Hematopoietic multipotent progenitor cell (in vitro differentiated cells): ENCODE measurements around the gene SLC31A2. TPM values are rescaled to one million over a fixed set of nuclear protein-coding genes. Genes with fewer than 3 reads are reported as not detected.
"Not testable (repeated sequence)": the region's sequence is repeated elsewhere in the genome, so short reads cannot be mapped to it uniquely, and the experiment has no call there.

Source experiments
- DNase-seq, 3 donors: peaks; one replicate each; pipeline ENCODE4 v3.0.0-alpha.2; 2011 to 2015; ENCODE audit warnings: low read depth in 2 of 3, low spot score in 2 of 3
- total RNA-seq: library from RNA; depleted of rRNA; stranded (reverse); fragments of >200 nt; gene quantifications from one replicate; pipeline ENCODE4 v1.2.3, GENCODE V29; 2012

SLC31A2 gene
- total RNA-seq, 1 donor = 15.1 TPM

DNA sequence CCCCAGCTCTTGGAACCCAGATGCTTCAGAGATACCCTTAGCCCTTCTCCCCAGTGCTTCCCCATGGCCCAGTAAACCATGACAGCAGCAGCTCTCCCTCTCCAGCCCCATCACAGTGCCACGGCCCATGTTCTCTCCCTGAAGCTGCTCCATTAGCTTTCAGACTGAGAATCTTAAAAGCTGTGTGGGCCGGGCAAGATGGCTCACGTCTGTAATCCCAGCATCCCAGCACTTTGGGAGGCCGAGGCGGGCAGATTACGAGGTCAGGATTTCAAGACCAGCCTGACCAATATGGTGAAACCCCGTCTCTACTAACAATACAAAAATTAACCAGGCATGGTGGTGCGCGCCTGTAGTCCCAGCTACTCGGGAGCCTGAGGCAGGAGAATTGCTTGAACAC is 1.2 kb upstream of the SLC31A2 start:
- DNase-seq = not testable (repeated sequence)

DNA sequence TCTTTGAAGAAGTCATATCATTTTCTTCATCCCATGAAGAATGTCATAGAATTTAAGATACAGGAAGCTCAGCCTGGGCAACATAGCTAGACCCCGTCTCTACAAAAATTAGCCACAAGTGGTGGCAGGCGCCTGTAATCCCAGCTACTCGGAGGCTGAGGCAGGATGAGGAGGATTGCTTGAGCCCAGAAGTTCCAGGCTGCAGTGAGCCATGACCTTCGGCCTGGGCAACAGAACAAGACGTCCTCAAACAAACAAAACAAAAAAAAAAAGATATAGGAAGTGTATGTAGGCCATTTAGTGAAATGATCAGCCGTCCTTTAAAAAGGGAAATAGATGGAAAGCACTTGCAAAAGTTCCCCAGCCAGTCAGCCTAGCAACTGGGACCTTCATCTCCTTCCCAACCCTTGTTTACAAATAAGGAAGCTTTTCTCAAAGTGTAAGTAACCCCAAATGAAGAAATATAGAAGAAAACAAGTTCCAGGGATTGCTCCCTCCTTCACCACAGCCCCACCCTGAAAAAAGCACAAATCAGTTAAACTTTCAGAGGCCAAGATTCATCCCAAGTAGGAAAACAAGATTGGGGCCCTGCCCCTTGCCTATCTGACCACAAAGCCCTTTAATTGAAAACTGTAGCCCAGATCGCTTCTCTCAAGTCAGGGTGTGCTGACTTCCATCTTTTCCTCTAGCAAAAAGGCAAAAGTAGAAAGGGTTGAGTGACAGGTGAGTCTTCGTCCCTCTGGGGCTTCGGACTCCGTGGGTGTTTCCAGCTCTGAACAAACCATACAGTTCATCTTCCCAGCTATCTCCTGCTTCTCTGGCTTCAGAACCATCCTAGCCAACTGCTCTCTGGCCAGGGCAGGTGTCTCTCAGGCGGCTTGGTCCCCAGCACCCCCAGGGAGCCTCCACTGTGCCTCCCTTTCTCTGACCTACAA is 1.2 kb downstream of the SLC31A2 start:
- no peak for DNase-seq

- no peak for DNase-seq
Measured at GRCh38 chr9:113152699-113153098, 1.9 kb downstream of the SLC31A2 start.

- DNase-seq = no peak
Measured at GRCh38 chr9:113153599-113153998, 2.8 kb downstream of the SLC31A2 start.

GRCh38 chr9:113154471-113154870 is 3.7 kb downstream of the SLC31A2 start:
- DNase-seq = no peak

DNA sequence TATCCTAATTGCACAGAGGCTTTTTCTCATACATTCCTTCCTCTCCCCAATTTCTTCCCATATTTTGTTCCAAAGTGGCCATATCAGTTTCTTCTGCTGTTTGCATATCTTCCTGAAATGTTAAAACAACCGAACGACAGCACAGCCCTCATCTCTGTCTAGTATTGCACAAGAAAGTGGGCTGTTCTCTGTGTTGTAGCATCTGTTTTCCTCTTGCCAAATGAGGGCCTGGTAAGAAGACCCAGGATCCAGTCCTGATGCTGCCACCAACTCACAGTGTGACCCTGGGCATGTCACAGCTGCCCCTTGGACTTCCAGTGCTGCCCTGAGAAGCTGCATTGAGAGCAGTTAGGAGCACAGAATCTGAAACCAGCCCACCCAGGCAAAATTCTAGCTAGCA is 4.1 kb downstream of the SLC31A2 start:
- peak in 1 of 3 donors; percentile 24 for DNase-seq

GRCh38 chr9:113155911-113156588 is 5.2 kb downstream of the SLC31A2 start:
- DNase-seq = peak in 2 of 3 donors; percentile 48 to 85

- DNase-seq = no peak
Measured at GRCh38 chr9:113156880-113157279, 6.1 kb downstream of the SLC31A2 start.

- DNase-seq = no peak
Measured at GRCh38 chr9:113158446-113158845, 7.6 kb downstream of the SLC31A2 start.

GRCh38 chr9:113160571-113160970 is 9.8 kb downstream of the SLC31A2 start:
- no peak for DNase-seq

- DNase-seq = no peak
Measured at GRCh38 chr9:113163001-113163400, 12.2 kb downstream of the SLC31A2 start.

DNA sequence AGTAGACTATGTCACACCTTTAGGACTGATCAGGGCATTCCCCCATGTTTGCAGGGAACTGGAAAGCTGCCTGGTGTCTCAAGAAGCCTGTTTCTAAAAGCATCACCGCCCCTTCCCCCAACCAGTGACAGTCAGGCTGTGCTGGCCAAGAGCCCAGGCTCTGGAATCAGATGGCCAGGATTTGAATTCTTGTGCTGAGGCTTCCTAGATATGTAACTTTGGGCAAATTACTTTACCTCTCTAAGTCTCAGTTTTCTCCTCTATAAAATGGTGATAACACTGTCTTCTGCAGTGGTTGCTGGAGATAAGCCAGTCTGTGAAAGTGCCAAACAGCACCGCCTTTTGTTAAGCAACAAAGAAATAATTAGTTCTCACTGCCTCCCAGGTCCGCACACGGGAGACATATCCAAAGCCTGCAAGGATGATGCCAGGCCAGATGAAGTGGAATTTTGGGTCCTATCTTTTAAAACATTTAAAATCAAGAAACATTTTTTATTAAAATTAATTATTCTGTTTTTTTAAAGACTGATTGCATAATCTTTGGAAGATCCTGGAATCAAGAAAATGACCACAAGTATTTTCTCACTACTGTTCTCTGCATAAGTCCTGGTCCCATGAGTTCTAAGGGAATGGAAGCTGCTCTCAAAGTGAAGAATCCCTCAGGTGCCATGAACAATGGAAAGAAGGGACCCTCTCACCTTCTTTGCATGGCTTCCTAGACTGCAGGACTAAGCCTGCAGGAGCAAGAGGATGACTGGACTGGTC is 13.9 kb downstream of the SLC31A2 start:
- no peak for DNase-seq

DNA sequence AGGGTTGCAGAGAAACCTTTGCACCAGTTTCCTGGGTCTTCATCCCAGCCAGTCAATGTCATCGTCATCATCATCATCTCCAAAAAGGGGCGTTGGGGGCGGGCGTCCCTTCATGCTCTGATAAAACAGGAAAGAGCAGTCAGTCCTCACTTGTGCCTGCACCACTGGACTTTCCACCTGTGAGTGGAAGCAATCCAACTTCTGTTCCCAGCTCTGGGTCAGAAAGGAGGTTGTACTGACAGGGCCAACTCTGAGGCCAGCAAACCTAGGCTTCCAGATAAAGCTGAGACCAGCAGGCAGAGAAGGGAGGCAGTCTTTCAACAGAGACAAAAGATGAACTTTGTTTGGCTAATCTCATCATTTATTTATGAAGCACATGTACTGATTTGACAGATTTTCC is 15.2 kb downstream of the SLC31A2 start:
- no peak for DNase-seq

DNA sequence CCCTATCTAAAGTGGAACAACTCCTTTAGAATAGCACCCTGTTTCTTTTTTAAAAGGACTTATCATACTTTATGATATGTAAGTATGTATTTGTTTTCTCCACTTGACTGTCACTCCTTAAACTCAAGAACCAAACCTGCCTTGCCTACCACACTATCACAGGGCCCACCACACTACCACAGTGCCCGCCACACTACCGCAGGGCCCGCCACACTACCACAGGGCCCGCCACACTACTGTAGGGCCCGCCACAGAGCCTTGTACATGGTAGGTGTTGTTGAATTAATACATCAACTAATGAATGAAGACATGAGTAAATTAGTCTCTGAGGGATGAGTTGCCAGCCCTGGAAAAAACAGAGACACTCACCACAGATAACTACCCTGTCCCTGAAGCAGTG is 18.0 kb downstream of the SLC31A2 start:
- no peak for DNase-seq

DNA sequence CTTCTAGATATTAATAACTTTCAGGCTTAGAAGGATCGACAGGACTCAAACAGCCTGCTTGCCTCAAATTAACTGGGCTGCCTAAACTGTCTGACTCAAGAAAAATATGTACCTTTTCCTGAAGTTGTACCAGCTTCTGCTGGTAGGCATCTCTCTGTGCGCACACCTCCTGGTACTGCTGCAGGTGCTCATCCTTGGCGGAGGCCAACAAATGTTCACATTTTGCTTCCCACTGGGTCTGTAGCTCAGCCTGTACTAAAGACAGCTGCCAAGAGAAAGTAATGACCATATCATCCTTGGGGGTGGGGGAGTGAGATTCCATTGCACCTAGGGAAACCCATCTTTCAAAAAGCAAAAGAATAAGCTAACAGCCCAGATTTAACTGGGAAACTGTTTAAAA is 22.5 kb downstream of the SLC31A2 start:
- no peak for DNase-seq

DNA sequence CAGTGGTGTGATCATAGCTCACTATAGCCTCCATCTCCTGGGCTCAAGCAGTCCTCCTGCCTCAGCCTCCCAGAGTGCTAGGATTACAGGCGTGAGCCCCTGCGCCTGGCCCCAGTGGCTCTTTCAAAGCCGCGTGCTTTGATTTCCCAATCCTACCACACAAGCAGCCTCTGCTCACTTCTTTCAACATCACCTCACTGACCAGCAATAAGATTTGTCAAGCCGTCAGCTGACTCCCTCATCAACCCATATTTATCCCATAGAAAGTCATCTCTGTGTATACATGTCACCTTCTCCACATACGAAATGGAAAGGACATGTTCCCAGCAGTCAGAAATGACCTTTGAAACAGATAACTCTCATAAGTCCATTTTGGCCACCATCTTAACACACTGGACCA is 26.0 kb downstream of the SLC31A2 start:
- no peak for DNase-seq

DNA sequence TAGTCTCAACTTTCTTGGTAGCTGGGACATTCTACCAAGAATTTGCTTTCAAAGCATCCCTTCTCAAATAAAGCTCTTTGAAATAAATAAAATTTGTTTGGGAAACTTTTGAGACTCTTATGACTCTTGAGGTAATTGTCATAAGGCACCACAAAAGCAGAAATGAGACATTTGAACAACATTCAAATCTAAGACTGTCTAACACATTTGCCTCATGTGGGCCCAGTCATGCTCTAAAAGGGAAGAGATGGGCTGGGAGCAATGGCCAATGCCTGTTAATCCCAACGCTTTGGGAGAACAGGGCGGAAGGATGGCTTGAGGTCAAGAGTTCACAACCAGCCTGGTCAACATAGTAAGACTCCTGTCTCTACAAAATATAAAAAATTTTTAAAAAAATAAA is 26.4 kb downstream of the SLC31A2 start:
- DNase-seq = no peak

- DNase-seq = no peak
Measured at GRCh38 chr9:113178087-113178486, 27.3 kb downstream of the SLC31A2 start.

DNA sequence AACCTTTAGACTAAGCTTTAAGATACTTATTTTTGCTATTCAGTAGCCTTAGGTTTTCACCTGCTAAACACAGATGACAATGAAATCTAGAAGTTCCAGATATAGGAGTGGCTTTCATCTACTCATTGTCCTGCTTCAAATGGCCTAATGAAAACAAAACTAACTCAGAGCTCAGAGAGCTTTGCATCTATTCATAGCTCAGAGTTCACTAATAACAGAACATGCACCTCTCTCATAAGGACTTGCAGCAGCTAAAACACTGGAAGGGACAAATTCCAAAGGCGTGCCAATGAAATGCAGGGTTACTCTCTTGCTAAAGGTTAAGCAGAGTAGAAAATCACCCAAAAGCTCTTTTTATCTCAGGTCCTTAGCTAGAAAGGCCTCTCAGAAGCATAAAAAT is 29.0 kb downstream of the SLC31A2 start:
- DNase-seq = no peak

DNA sequence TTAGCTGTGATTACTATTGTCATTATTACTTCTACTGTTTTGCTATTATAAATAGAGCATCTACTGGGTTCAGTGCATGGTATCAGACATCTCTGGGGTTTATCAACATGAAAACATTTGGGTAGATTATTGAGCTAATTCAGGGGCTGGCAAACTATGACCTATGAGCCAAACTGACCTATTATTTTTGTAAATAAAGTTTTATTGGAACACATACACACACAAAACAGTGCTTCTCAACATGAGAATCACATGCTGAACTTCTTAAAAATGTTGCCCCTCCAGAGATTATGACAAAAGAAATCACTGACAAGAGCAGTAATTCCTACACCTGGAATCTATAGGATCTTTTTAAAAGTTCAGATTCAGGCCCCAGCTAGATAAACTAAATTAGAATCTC is 30.4 kb downstream of the SLC31A2 start:
- DNase-seq = no peak

DNA sequence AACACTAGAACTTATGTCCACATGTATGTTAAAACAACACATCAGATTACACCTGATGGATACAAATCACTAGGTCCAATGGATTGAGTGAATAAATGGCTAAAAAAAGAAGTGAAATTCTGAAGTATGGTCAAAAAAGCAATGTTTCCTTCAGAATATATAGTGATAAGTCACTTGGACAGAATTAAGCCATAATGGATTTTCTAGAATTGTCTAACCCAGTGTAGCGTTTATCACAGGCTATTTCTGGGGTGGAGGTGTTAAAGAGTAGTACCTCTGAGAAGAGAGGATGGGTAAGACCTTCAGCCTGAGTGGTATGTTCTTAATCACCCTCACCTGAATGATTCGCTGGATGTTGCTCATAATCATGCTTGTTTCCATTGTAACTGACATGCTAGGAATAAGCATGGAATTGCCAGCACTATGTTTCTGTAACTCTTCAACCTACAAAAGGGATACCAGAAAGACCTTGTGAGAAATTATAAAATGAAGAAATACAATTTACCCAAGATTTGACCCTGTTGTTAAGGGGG is 33.2 kb downstream of the SLC31A2 start:
- no peak for DNase-seq
